NB4 (cell line): ENCODE data around the gene CPEB4.

Source experiments
- CTCF ChIP-seq: IDR thresholded peaks from one replicate; pipeline ENCODE4 v1.5.1; 2012; ENCODE audit warnings: low read depth, low read length
- MYC ChIP-seq: IDR thresholded peaks from 2 replicates; pipeline ENCODE4 v1.6.1; 2011; ENCODE audit warnings: low read depth, low read length
- POLR2A ChIP-seq: IDR thresholded peaks from 2 replicates; pipeline ENCODE4 v1.6.1; 2011; ENCODE audit warnings: mild to moderate bottlenecking; ENCODE audit not compliant: insufficient read length; ENCODE audit errors: extremely low read depth
- TF ChIP-seq, protein P1 (sequence below): IDR thresholded peaks from 2 replicates; pipeline ENCODE4 v1.6.1; 2011; ENCODE audit warnings: low read depth, low read length

DNA sequence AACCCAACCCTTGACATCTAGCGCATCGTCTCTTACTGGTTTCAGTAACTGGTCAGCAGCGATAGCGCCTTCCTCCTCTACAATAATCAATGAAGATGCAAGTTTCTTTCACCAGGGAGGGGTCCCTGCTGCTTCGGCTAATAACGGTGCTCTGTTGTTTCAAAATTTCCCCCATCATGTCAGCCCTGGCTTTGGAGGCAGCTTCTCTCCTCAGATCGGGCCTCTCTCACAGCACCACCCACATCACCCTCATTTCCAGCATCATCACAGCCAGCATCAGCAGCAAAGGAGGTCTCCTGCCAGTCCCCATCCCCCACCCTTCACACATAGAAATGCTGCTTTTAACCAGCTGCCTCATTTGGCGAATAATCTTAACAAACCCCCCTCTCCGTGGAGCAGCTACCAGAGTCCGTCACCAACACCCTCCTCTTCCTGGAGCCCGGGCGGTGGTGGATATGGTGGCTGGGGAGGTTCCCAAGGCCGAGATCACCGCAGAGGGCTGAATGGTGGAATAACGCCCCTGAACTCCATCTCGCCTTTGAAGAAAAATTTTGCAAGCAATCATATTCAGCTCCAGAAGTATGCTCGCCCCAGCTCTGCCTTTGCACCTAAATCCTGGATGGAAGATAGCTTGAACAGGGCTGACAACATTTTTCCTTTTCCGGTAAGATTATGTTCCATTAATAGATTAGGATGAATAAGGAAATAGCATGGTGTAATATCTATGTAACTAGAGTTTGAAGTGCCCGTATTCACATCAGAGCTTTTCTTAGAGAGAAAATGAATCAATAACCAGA is 2.2 kb downstream of the CPEB4 start:
- TF ChIP-seq CTCF, result no peak
- TF ChIP-seq, protein P1, sequence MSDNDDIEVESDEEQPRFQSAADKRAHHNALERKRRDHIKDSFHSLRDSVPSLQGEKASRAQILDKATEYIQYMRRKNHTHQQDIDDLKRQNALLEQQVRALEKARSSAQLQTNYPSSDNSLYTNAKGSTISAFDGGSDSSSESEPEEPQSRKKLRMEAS, result no peak
- no peak for TF ChIP-seq POLR2A
- TF ChIP-seq MYC, result no peak
